ENCODE results near the gene RRP15.

GRCh38 chr1:218350801-218351266, 65.7 kb downstream of the RRP15 start:
- TF ChIP-seq EP300 (IDR thresholded peaks at IDR 0.05; ENCODE audit: low read depth): no peak
- no peak for TF ChIP-seq POLR2AphosphoS5 (IDR thresholded peaks at IDR 0.05)
- TF ChIP-seq POLR2A (IDR thresholded peaks at IDR 0.05): no peak
- TF ChIP-seq, protein P1, sequence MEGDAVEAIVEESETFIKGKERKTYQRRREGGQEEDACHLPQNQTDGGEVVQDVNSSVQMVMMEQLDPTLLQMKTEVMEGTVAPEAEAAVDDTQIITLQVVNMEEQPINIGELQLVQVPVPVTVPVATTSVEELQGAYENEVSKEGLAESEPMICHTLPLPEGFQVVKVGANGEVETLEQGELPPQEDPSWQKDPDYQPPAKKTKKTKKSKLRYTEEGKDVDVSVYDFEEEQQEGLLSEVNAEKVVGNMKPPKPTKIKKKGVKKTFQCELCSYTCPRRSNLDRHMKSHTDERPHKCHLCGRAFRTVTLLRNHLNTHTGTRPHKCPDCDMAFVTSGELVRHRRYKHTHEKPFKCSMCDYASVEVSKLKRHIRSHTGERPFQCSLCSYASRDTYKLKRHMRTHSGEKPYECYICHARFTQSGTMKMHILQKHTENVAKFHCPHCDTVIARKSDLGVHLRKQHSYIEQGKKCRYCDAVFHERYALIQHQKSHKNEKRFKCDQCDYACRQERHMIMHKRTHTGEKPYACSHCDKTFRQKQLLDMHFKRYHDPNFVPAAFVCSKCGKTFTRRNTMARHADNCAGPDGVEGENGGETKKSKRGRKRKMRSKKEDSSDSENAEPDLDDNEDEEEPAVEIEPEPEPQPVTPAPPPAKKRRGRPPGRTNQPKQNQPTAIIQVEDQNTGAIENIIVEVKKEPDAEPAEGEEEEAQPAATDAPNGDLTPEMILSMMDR (IDR thresholded peaks at IDR 0.05): no peak

Measured in transverse colon (tissue), 4 donors.